Measurements from ENCODE around the gene CYP1A2. TPM values are rescaled to one million over a fixed set of nuclear protein-coding genes. Genes with fewer than 3 reads are reported as not detected.
A peak's percentile ranks its signal among the peaks of the same experiment; 100 is the strongest.

The CYP1A2 gene
- total RNA-seq, 1 experiment from 2014 or later: not detected

GRCh38 chr15:74784426-74785193, 36.0 kb downstream of the CYP1A2 start:
- Histone ChIP-seq H3K79me1 (ENCODE audit: insufficient read depth, low read depth, low read length, poor library complexity, severe bottlenecking) (no peaks in the 10 kb centered on the region), H3K56ac (ENCODE audit: insufficient read length, low read depth, low read length) (no peak overlapping the region), H3K9ac (ENCODE audit: extremely low read depth, insufficient read length, low read length) (no peak overlapping the region), H2AFZ (ENCODE audit: low read length) (no peak overlapping the region), H2BK15ac (ENCODE audit: low read depth, low read length) (no peak overlapping the region), H3K4me2 (ENCODE audit: insufficient read depth, insufficient read length, low read length) (no peak overlapping the region), H4K5ac (ENCODE audit: insufficient read length, low read depth, low read length) (no peak overlapping the region), H4K8ac (replicated peaks; ENCODE audit: insufficient read length, low read depth, low read length) (no peak overlapping the region), H3K18ac (ENCODE audit: insufficient read length, low read depth, low read length) (no peak overlapping the region), H3K27me3 (ENCODE audit: insufficient read depth, low read length) (peaks cover 4% of the 10 kb centered on the region; the same call in 1 of the 2 replicates), H3K23ac (ENCODE audit: insufficient read length, low read depth, low read length) (no peak overlapping the region), H3K9me3 (ENCODE audit: control insufficient read depth, low read depth, low read length) (no peaks in the 10 kb centered on the region), H2BK120ac (ENCODE audit: low read depth, low read length, poor library complexity, severe bottlenecking) (no peak overlapping the region), H3K79me2 (ENCODE audit: insufficient read depth, low read length) (no peaks in the 10 kb centered on the region), H3K4ac (ENCODE audit: low read depth, low read length) (no peak overlapping the region), H3K4me1 (ENCODE audit: insufficient read depth, low read length) (peaks cover 7% of the 10 kb centered on the region; the same call in 1 of the 2 replicates), H2AK5ac (ENCODE audit: insufficient read length, low read length) (no peak overlapping the region), H2BK12ac (ENCODE audit: insufficient read length, low read depth, low read length) (no peak overlapping the region), H3K23me2 (ENCODE audit: insufficient read length, low read depth, low read length, poor library complexity, severe bottlenecking) (peaks cover 11% of the 10 kb centered on the region), H3K14ac (ENCODE audit: insufficient read depth, low read length) (no peak overlapping the region), H4K20me1 (ENCODE audit: control insufficient read depth, insufficient read depth, insufficient read length) (no peaks in the 10 kb centered on the region), H3T11ph (ENCODE audit: low read length) (no peak overlapping the region), H3K27ac (ENCODE audit: insufficient read length, low read depth, low read length) (no peak overlapping the region), H2BK5ac (ENCODE audit: insufficient read length, low read length) (no peak overlapping the region), H2BK20ac (ENCODE audit: low read depth, low read length, poor library complexity, severe bottlenecking) (no peak overlapping the region), H4K91ac (ENCODE audit: insufficient read length, low read depth, low read length) (no peak overlapping the region)
- Mint-ChIP-seq H3K27me3 (ENCODE audit: low read depth) (peaks cover 21% of the 10 kb centered on the region), H3K9me3 (no peaks in the 10 kb centered on the region; a peak in 1 of 5 replicates), H3K36me3 (ENCODE audit: insufficient read depth in 1 of 3, low read depth in 3 of 3) (peaks cover 0 to 5% (median 4%) of the 10 kb centered on the region in 3 experiments; a peak in 3 of 7 replicates), H3K4me3 (peak overlapping the region in 1 of 2 experiments; percentile 50; a peak in 2 of 5 replicates), H3K27ac (no peak overlapping the region; a peak in 1 of 7 replicates), H3K4me1 (peaks cover 42 to 56% of the 10 kb centered on the region in 2 experiments)
- no CpG with 5 or more reads among the region's 8 CpGs for WGBS (ENCODE audit: extremely low coverage, insufficient read length, low lambda C conversion rate)
- no peak for DNase-seq
- TF ChIP-seq CTCF (conservative IDR thresholded peaks at IDR 0.05): no peak

Data from H9 (cell line).